ENCODE measurements around the gene ZCRB1.
"Not testable (repeated sequence)": the region's sequence is repeated elsewhere in the genome, so short reads cannot be mapped to it uniquely, and the experiment has no call there.

ZCRB1 gene

DNA sequence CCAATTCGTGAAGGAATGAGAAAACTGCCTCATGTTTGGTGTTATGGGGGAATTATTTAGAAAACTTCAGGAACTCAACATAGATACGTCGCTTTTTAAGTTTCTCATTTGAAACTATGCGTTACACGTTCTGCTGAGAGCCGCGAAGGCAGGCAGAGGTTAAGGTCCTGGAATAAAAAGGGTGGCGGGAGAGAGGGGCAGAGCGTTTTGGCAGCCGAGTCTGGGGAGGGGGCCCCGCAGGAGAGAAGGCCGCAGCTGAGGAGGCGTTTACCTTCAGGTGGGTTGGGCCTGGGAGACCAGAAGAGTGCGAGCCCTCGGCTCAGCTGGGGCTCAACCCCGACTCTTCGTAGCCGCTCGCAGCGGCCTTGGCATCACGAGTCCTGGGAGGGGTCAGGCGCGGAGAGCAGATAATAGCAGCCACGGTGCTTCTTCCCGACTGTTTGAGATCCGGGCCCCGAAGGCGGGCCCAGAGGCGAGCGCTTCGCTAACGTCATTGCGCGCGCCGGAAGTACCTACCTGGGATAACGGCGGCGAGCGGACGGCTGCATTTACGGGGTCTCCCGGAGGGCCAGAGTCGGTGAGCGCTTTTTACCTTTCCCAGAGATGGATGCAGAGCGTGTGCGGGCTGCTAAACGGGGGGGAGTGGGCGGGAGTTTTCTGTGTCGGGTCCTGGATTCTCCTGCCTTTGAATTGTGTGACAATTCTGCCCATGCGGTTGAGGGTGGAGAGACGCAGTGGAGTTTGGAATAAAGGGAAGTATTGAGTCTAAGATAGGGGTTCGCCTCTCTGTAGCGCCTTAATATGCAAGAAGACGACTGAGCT lies at the start of gene ZCRB1, which contains the start of gene PPHLN1:
Gene ZCRB1, minus strand, starts transcription at position 442 of the 822 bp plus-strand sequence. CDS start 1,992 bp downstream, outside the sequence.
Gene PPHLN1, plus strand, starts transcription at position 515 of the 822 bp plus-strand sequence. CDS start 9,736 bp downstream, outside the sequence.
- DNase-seq (ENCODE audit: low read depth), result peak; percentile 15

- no peak for DNase-seq (ENCODE audit: low read depth)
These were observed 47.8 kb upstream of the ZCRB1 start for GRCh38 chr12:42373669-42374068.

DNA sequence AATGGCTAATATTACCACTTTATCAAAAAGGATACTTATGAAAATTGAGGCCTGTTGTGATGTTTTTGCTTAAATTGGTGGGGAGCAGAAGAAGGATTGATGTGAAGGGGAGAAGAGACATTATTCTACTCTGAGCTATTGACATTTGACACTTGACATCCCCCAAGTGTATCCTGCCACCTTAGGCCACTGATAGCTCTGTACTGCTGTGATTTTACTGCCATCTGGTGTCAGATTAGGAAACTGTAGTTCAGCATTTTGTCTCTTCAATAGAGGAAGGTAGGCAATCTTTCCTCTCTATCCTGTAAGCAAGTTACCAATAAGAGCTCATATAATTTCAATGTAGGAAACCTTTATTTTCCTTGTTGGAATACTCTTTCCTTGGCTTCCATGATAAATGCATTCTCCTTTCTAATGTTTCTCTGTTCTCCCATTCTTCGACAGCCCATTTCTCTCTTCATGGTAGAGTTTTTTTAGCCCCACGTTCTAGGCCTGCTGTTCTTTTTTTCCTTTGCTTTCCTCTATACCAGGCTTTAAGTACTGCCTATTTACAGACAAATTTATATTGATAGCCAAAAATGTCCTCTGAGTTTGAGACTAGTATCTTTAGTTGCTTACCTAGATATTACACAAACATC lies 46.4 kb upstream of the ZCRB1 start:
- DNase-seq (ENCODE audit: low read depth), result no peak

DNA sequence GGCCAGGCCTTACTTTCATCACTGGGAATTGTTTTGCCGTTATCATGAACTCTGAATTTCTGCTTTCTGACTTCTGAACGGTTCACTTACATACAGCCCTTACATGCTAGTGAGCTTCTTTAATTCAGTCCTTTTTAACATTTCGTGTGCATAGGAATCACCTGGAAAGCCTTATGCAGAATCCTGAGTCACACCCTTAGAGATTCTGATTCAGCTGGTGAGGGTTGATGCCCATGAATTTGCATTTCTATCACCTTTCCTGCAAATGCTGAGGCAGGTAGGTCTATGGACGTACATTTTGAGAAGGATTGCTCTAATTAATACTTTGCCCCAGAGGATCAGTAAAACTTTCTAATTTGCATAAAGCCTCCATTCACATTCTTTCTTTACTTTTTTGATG lies 44.1 kb upstream of the ZCRB1 start:
- DNase-seq (ENCODE audit: low read depth), result no peak

DNA sequence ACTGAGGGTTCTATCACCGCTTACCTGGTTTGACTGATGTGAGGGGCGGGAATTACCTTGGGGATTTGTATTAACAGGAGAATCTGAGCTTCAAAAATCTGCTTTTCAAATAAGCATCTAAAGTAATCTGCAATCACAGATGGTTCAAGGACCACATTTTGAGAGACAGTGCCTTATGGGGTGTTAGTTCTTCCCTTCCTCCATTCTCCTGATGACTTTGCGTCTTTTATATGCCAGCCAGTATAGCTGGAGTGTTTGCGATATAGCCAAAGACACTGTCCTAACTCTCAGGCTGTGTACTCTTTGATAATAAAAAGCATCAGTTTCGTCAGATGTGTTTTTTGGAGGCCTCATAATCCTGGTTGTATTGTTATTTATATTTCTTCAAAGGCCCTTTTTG lies 39.6 kb upstream of the ZCRB1 start:
- no peak for DNase-seq (ENCODE audit: low read depth)

- no peak for DNase-seq (ENCODE audit: low read depth)
These were observed 38.8 kb upstream of the ZCRB1 start for GRCh38 chr12:42364692-42365091.

DNA sequence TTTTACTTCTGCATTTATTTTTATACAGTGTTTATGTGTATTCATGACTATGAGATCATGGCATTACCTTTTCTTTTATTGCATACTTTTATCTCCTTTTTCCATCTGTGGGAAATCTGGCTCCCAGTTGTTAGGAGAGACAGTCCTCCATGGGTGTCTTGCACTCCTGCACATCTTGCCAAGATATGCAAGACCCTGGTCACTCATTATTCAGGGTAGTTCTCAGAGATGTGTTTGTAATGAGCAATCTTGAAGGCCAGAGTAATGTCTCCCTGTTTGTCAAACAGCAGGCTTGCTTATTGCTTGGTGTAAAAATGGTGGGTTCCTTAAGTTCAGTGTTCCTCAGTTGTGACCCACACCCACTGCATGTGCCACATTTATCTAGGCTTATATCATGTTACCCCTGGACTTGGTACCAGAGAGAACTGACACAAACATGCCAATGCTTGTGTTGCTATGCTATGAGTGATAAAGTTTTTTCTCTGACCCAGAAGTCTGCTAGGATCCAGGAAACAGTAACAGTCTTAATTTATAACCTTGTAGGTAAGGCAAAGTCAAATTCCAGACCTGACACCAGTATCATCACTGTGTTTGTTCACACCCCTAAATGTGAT lies 36.9 kb upstream of the ZCRB1 start:
- no peak for DNase-seq (ENCODE audit: low read depth)

DNA sequence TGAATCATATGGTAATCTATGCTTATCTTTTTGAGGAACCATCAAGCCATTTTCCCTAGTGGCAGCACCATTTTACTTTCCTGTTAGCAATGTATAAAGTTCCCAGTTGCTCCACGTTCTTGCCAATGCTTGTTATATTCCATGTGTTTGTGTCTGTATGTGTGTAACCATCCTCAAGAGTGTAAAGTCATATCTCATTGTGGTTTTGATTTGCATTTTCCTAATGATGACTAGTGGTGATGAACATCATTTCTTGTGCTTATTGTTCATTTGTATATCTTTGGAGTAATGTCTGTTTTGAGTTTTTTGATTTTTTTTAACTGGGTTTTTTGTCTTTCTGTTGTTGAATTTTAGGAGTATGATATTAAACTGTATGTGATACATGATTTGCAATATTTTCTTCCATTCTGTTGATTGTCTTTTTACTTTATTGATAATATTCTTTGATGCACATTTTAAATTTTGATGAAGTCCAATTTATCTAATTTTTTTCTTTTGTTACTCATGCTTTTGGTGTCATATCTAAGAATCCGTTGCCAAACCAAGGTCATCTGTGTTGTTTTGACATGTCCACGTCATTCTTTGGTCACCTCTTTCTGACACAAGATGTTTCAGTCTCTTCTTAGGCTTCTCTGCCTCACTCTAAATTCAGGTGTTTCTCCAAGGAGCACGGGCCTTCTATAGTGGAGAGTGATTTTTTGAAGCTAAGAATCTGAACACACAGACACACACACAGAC lies 36.2 kb upstream of the ZCRB1 start:
- no peak for DNase-seq (ENCODE audit: low read depth)

- no peak for DNase-seq (ENCODE audit: low read depth)
These were observed 35.0 kb upstream of the ZCRB1 start for GRCh38 chr12:42360747-42361403.

- no peak for DNase-seq (ENCODE audit: low read depth)
These were observed 30.4 kb upstream of the ZCRB1 start for GRCh38 chr12:42356344-42356743.

GRCh38 chr12:42350021-42350407 lies 24.1 kb upstream of the ZCRB1 start:
- not testable (repeated sequence) for DNase-seq (ENCODE audit: low read depth)

GRCh38 chr12:42349119-42350020 lies 23.5 kb upstream of the ZCRB1 start:
- DNase-seq (ENCODE audit: low read depth), result not testable (repeated sequence)

DNA sequence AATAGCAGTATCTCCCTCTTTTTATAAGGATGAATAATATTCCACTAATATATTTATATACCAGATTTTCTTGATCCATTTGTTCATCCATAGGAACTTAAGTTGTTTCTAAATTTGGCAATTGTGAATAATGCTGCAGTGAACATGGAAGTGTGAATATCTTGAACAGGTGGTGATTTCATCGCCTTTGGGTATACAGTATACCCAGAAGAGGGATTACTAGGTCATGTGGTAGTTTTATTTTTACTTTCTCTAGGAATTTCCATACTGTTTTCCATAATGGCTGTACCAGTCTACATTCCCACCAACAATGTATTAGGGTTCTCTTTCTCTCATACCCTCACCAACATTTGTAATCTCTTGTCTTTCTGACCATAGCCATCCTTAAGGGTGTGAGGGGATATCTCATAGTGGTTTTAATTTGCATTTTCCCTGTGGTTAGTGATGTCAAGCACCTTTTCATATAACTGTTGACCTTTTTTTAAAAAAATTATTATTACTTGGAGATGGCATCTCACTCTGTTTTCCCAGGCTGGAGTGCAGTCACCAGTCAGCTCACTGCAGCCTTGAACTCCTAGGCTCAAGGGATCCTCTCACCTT lies 20.6 kb upstream of the ZCRB1 start:
- no peak for DNase-seq (ENCODE audit: low read depth)

GRCh38 chr12:42343721-42344120 lies 17.8 kb upstream of the ZCRB1 start:
- no peak for DNase-seq (ENCODE audit: low read depth)

DNA sequence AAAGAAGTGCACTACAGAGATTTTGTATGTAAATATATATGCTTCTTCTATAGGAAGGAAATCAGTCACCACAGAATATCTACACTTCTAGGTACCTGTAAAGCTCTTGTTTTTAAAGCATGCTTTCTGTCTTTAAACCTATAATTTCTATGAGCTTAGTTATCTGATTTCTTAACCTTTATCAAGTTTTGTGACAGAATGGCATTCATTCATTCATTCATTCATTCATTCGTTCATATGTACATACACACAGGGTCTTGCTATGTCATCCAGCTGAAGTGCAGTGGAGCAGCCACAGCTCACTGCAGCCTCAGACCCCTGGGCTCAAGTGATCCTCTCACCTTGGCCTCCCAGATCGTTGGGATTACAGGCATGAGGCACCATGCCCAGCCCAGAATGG lies 16.1 kb upstream of the ZCRB1 start:
- DNase-seq (ENCODE audit: low read depth), result no peak

DNA sequence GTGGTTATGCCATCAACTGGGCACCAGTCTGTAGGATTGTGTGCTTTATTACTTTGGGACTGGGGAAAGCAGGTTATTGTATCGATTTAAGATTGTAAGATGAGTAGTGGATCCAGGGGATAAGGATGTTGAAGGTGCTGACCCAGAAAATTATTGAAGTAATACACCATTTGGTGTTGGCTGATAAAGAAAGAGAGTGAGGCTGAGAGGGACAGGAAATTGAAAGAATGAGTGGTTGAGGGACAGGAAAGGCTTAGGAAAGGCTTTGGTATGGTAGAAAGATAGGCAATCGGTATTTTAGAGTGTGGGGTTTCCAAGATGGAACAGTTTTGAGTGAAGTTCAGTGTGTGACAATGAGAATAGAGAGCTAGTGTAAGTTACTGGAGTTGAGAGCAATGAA lies 12.4 kb upstream of the ZCRB1 start:
- DNase-seq (ENCODE audit: low read depth), result no peak

DNA sequence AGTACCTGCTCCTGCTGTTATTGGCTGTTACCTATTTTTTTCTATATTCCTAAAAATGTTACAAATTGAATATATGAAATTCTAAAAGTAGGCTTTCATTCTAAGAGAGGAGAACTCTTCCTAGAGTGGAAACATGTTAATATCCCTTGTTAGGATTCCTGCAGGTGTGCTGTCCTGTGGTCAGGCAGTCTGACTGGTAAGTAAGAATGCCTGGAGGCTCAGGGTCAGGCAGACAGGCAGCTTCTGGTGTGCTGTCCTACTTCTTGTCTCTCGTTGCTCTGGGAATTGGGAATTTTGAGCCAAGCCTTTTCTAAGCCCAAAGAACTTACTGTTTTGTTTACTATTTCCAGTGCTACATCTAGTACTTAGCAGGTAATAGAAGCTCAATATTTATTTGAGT lies 10.4 kb upstream of the ZCRB1 start:
- DNase-seq (ENCODE audit: low read depth), result no peak

DNA sequence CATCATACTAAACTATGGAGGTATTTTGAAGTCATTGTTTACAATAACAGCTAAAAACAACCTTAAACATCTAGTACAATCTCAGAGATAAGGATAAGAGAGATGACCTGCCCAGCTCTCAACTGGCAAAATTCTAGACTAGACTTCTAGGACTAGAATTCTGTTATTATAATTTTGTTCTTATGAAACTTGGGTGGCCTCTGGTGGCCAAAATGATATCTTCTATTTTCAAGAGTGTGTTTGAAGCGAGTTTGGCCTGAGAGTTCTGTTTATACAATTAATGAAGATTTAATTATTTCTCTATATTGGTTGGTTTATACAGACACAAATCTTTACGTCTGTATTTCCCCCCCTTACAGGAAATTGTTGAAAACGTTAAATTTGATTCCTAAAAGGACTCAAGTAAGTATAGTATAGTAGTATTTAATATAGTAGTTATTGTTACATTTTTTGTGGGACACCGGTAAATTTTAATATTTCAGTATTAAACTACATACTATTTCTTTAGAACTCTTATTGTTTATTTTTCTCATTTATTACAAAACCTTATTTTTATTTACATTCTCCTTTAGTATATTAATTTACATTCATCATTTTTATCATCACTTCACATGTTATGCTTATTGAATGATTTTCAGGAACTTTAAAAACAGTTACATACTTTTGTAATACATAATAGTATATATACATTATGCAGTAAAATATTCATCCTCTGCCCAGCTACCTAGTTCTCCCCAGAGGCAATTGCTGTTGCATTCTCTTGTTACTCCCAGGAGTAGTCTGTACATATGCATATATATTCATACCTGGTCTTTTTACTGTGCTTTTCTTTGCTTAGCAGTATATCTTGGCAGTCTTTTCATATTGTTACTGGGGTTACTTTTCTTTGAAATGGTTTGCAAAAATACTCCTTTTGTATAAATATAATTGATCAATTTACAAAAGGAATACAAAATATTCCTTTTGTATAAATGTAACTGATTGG lies 6.7 kb upstream of the ZCRB1 start:
- no peak for DNase-seq (ENCODE audit: low read depth)

DNA sequence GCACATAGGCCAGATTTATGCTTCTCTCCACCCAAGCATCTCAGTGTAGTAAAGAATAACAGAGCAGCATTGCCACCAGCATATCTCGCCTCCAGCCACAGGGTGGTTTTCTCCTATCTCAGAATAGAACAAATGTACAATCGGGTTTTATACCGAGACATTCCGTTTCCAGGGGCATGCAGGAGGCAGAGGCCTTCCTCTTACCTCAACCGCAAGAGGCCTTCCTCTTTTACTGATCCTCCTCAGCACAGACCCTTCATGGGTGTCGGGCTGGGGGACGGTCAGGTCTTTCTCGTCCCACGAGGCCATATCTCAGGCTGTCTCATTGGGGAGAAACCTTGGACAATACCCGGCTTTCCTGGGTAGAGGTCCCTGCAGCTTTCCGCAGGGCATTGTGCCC lies 4.2 kb upstream of the ZCRB1 start:
- not testable (repeated sequence) for DNase-seq (ENCODE audit: low read depth)

Measured in non-pigmented ciliary epithelial cell (primary cell).